GM23338 (cell line): ENCODE results near the gene ERC2. TPM values are rescaled to one million over a fixed set of nuclear protein-coding genes. Genes with fewer than 3 reads are reported as not detected.

Experiments used
- ATAC-seq: fragments of 200-7000 bp; cut with Tn5 transposase; 3 replicates; pipeline ENCODE4 v1.9.1; 2020
- DNase-seq: peaks from one replicate; pipeline ENCODE4 v3.0.0-alpha.2; 2015; ENCODE audit warnings: low spot score
- H2AFZ ChIP-seq: fragments of 200-600 bp; sonication (generic); 2 replicates; pipeline ENCODE4 v1.8.0; 2016; ENCODE audit warnings: antibody characterized with exemption, mild to moderate bottlenecking, moderate library complexity
- H3F3A ChIP-seq: fragments of 200-600 bp; sonication (generic); replicated peaks from 2 replicates; pipeline ENCODE4 v1.8.0; 2017; ENCODE audit warnings: antibody characterized with exemption, mixed run types, low read depth
- H3K27ac ChIP-seq: fragments of 200-600 bp; sonication (generic); 2 replicates; pipeline ENCODE4 v1.6.1; 2016; ENCODE audit warnings: low read depth
- H3K27me3 ChIP-seq: fragments of 200-600 bp; sonication (generic); 2 replicates; pipeline ENCODE4 v1.8.0; 2016; ENCODE audit warnings: mild to moderate bottlenecking, mixed run types, moderate library complexity; ENCODE audit not compliant: insufficient read depth
- H3K36me3 ChIP-seq: fragments of 200-600 bp; sonication (generic); 2 replicates; pipeline ENCODE4 v1.8.0; 2016; ENCODE audit warnings: mild to moderate bottlenecking; ENCODE audit not compliant: insufficient read depth
- H3K4me1 ChIP-seq: fragments of 200-600 bp; sonication (generic); 2 replicates; pipeline ENCODE4 v1.8.0; 2016; ENCODE audit warnings: mild to moderate bottlenecking, moderate library complexity; ENCODE audit not compliant: insufficient read depth
- H3K4me2 ChIP-seq: fragments of 200-600 bp; sonication (generic); 2 replicates; pipeline ENCODE4 v1.7.1; 2017; ENCODE audit warnings: mixed run types
- H3K4me3 ChIP-seq: fragments of 200-600 bp; sonication (generic); 2 replicates; pipeline ENCODE4 v1.6.1; 2016; ENCODE audit warnings: mixed run types
- H3K79me2 ChIP-seq: fragments of 200-600 bp; sonication (generic); replicated peaks from 2 replicates; pipeline ENCODE4 v1.8.0; 2017; ENCODE audit warnings: mild to moderate bottlenecking; ENCODE audit not compliant: insufficient read depth
- H3K9me2 ChIP-seq: fragments of 200-600 bp; sonication (generic); 2 replicates; pipeline ENCODE4 v1.8.0; 2017; ENCODE audit not compliant: insufficient read depth
- H4K20me1 ChIP-seq: fragments of 200-600 bp; sonication (generic); replicated peaks from 2 replicates; pipeline ENCODE4 v1.8.0; 2017; ENCODE audit warnings: mild to moderate bottlenecking; ENCODE audit not compliant: insufficient read depth
- H3K27ac Mint-ChIP-seq: 2 replicates; pipeline ENCODE4 v1.8.0; 2020; ENCODE audit warnings: inconsistent platforms, mild to moderate bottlenecking, moderate library complexity, mixed read lengths
- H3K27me3 Mint-ChIP-seq: 3 replicates; pipeline ENCODE4 v1.8.0; 2022; ENCODE audit warnings: low read depth, mild to moderate bottlenecking, moderate library complexity, mixed read lengths, inconsistent platforms; ENCODE audit not compliant: insufficient read depth, poor library complexity
- H3K36me3 Mint-ChIP-seq: 3 replicates; pipeline ENCODE4 v1.8.0; 2021; ENCODE audit warnings: low read depth, mild to moderate bottlenecking, inconsistent platforms, moderate library complexity, mixed read lengths
- H3K4me1 Mint-ChIP-seq: 3 replicates; pipeline ENCODE4 v1.8.0; 2020; ENCODE audit warnings: mild to moderate bottlenecking, inconsistent platforms, mixed read lengths
- H3K4me3 Mint-ChIP-seq: 3 replicates; pipeline ENCODE4 v1.8.0; 2021; ENCODE audit warnings: moderate library complexity, mild to moderate bottlenecking, inconsistent platforms, mixed read lengths
- H3K9me3 Mint-ChIP-seq: 3 replicates; pipeline ENCODE4 v1.8.0; 2020; ENCODE audit warnings: moderate library complexity, mild to moderate bottlenecking, inconsistent platforms, mixed read lengths
- CREB1 ChIP-seq: fragments of 250-450 bp; sonication (Bioruptor Pico); IDR thresholded peaks from 2 replicates; pipeline ENCODE4 v1.5.0; 2020; ENCODE audit warnings: low read depth, mild to moderate bottlenecking, moderate library complexity
- EZH2 ChIP-seq: fragments of 200-600 bp; sonication (generic); IDR thresholded peaks from one replicate; pipeline ENCODE4 v1.8.0; 2017; ENCODE audit warnings: antibody characterized with exemption, mild to moderate bottlenecking, low read depth; ENCODE audit not compliant: unreplicated experiment
- EZH2phosphoT487 ChIP-seq: fragments of 200-600 bp; sonication (generic); IDR thresholded peaks from one replicate; pipeline ENCODE4 v1.8.1; 2018; ENCODE audit warnings: antibody characterized with exemption; ENCODE audit not compliant: unreplicated experiment
- JUNB ChIP-seq: IDR thresholded peaks from one replicate; pipeline ENCODE4 v1.6.1; 2016; ENCODE audit warnings: antibody characterized with exemption; ENCODE audit not compliant: unreplicated experiment
- NANOG ChIP-seq: IDR thresholded peaks from 2 replicates; pipeline ENCODE4 v1.6.1; 2016; ENCODE audit warnings: antibody characterized with exemption, borderline replicate concordance
- POLR2AphosphoS5 ChIP-seq: IDR thresholded peaks from 2 replicates; pipeline ENCODE4 v1.6.1; 2016; ENCODE audit warnings: antibody characterized with exemption, low read depth
- STAT1 ChIP-seq: IDR thresholded peaks from one replicate; pipeline ENCODE4 v1.6.1; 2016; ENCODE audit warnings: antibody characterized with exemption; ENCODE audit not compliant: unreplicated experiment
- ZNF331 ChIP-seq: fragments of 250-450 bp; sonication (Bioruptor Pico); IDR thresholded peaks from 2 replicates; pipeline ENCODE4 v1.5.0; 2020; ENCODE audit warnings: low read depth, mild to moderate bottlenecking, moderate library complexity
- polyA plus RNA-seq: library from polyadenylated mRNA; unstranded; fragments of >200 nt; fragmentation: Nextera tagmentation; extraction: Ambion mirVana; gene quantifications from 2 replicates; pipeline ENCODE4 v1.2.1, GENCODE V29; 2016
- total RNA-seq: library from RNA; depleted of rRNA; stranded (reverse); fragments of >200 nt; shearing (Covaris generic); gene quantifications from 2 replicates; pipeline ENCODE4 v1.2.3, GENCODE V29; 2014
- TF ChIP-seq, protein P1 (sequence below): IDR thresholded peaks from one replicate; pipeline ENCODE4 v1.6.1; 2018; ENCODE audit warnings: antibody characterized with exemption; ENCODE audit not compliant: unreplicated experiment
- TF ChIP-seq, protein P2 (sequence below): IDR thresholded peaks from 2 replicates; pipeline ENCODE4 v1.6.1; 2016; ENCODE audit warnings: antibody characterized with exemption
- TF ChIP-seq, protein P3 (sequence below), 2 experiments: fragments of 200-600 bp in 1 of 2; sonication (generic) in 1 of 2; conservative IDR thresholded peaks; 2 replicates each; pipeline versions ENCODE4 v1.5.1 to v1.6.1; 2016 to 2017; ENCODE audit warnings: antibody characterized with exemption in 2 of 2, low read depth in 2 of 2, mild to moderate bottlenecking in 2 of 2, moderate library complexity in 1 of 2

Gene ERC2
- total and polyA plus RNA-seq, 2 experiments from 2014 or later: 11.8 to 13.7 TPM

GRCh38 chr3:55910543-55910942 is 557.7 kb downstream of the ERC2 start:
- H3K79me2 ChIP-seq: no peaks in the 10 kb centered on the region
- no peaks in the 10 kb centered on the region for H3K4me1 ChIP-seq
- DNase-seq (no peak), ATAC-seq (no peak)
- H3K4me1 Mint-ChIP-seq: no peaks in the 10 kb centered on the region; the same call in 2 of the 3 replicates
- H2AFZ ChIP-seq: no peak overlapping the region
- H3K27ac Mint-ChIP-seq: no peak overlapping the region
- no peaks in the 10 kb centered on the region for H3K27me3 ChIP-seq
- no peaks in the 10 kb centered on the region for H3F3A ChIP-seq
- H3K36me3 ChIP-seq: no peaks in the 10 kb centered on the region
- H3K4me3 Mint-ChIP-seq: no peak overlapping the region
- H3K4me2 ChIP-seq: no peak overlapping the region
- no peaks in the 10 kb centered on the region for H3K36me3 Mint-ChIP-seq
- H4K20me1 ChIP-seq: no peaks in the 10 kb centered on the region
- no peaks in the 10 kb centered on the region for H3K9me3 Mint-ChIP-seq
- peaks cover 5% of the 10 kb centered on the region for H3K27me3 Mint-ChIP-seq
- no peak overlapping the region for H3K4me3 ChIP-seq
- TF ChIP-seq, protein P1, sequence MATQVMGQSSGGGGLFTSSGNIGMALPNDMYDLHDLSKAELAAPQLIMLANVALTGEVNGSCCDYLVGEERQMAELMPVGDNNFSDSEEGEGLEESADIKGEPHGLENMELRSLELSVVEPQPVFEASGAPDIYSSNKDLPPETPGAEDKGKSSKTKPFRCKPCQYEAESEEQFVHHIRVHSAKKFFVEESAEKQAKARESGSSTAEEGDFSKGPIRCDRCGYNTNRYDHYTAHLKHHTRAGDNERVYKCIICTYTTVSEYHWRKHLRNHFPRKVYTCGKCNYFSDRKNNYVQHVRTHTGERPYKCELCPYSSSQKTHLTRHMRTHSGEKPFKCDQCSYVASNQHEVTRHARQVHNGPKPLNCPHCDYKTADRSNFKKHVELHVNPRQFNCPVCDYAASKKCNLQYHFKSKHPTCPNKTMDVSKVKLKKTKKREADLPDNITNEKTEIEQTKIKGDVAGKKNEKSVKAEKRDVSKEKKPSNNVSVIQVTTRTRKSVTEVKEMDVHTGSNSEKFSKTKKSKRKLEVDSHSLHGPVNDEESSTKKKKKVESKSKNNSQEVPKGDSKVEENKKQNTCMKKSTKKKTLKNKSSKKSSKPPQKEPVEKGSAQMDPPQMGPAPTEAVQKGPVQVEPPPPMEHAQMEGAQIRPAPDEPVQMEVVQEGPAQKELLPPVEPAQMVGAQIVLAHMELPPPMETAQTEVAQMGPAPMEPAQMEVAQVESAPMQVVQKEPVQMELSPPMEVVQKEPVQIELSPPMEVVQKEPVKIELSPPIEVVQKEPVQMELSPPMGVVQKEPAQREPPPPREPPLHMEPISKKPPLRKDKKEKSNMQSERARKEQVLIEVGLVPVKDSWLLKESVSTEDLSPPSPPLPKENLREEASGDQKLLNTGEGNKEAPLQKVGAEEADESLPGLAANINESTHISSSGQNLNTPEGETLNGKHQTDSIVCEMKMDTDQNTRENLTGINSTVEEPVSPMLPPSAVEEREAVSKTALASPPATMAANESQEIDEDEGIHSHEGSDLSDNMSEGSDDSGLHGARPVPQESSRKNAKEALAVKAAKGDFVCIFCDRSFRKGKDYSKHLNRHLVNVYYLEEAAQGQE: no peak
- TF ChIP-seq POLR2AphosphoS5: no peak
- TF ChIP-seq ZNF331 (CRISPR knock-in tag): no peak
- TF ChIP-seq, protein P2, sequence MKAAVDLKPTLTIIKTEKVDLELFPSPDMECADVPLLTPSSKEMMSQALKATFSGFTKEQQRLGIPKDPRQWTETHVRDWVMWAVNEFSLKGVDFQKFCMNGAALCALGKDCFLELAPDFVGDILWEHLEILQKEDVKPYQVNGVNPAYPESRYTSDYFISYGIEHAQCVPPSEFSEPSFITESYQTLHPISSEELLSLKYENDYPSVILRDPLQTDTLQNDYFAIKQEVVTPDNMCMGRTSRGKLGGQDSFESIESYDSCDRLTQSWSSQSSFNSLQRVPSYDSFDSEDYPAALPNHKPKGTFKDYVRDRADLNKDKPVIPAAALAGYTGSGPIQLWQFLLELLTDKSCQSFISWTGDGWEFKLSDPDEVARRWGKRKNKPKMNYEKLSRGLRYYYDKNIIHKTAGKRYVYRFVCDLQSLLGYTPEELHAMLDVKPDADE: no peak
- no peak for TF ChIP-seq STAT1
- no peak for TF ChIP-seq EZH2
- no peak for TF ChIP-seq NANOG
- no peak for TF ChIP-seq EZH2phosphoT487
- TF ChIP-seq, protein P3, sequence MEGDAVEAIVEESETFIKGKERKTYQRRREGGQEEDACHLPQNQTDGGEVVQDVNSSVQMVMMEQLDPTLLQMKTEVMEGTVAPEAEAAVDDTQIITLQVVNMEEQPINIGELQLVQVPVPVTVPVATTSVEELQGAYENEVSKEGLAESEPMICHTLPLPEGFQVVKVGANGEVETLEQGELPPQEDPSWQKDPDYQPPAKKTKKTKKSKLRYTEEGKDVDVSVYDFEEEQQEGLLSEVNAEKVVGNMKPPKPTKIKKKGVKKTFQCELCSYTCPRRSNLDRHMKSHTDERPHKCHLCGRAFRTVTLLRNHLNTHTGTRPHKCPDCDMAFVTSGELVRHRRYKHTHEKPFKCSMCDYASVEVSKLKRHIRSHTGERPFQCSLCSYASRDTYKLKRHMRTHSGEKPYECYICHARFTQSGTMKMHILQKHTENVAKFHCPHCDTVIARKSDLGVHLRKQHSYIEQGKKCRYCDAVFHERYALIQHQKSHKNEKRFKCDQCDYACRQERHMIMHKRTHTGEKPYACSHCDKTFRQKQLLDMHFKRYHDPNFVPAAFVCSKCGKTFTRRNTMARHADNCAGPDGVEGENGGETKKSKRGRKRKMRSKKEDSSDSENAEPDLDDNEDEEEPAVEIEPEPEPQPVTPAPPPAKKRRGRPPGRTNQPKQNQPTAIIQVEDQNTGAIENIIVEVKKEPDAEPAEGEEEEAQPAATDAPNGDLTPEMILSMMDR (conservative IDR thresholded peaks at IDR 0.05; ENCODE audit: low read depth in 2 of 2): no peak
- H3K27ac ChIP-seq: no peak overlapping the region
- H3K9me2 ChIP-seq: no peaks in the 10 kb centered on the region

- Histone ChIP-seq H3K36me3 (no peaks in the 10 kb centered on the region), H3K4me2 (no peak overlapping the region), H3K79me2 (no peaks in the 10 kb centered on the region), H3K9me2 (no peaks in the 10 kb centered on the region), H3K4me1 (no peaks in the 10 kb centered on the region), H3K27me3 (no peaks in the 10 kb centered on the region), H4K20me1 (no peaks in the 10 kb centered on the region), H2AFZ (no peak overlapping the region), H3K27ac (no peak overlapping the region), H3K4me3 (no peak overlapping the region), H3F3A (no peaks in the 10 kb centered on the region)
- TF ChIP-seq CREB1 (CRISPR knock-in tag): no peak
- TF ChIP-seq NANOG: no peak
- no peak for TF ChIP-seq JUNB
- Mint-ChIP-seq H3K36me3 (no peaks in the 10 kb centered on the region), H3K9me3 (no peaks in the 10 kb centered on the region), H3K27me3 (peaks cover 5% of the 10 kb centered on the region), H3K4me1 (no peaks in the 10 kb centered on the region; the same call in 2 of the 3 replicates), H3K27ac (no peak overlapping the region), H3K4me3 (no peak overlapping the region)
- DNase-seq: no peak
- no peak for ATAC-seq
Observed at GRCh38 chr3:55909373-55909772, 558.9 kb downstream of the ERC2 start.
